Hair follicular keratinocyte (primary cell): ENCODE measurements around the gene LRRC4B. TPM values are rescaled to one million over a fixed set of nuclear protein-coding genes. Genes with fewer than 3 reads are reported as not detected.

Experiments used
- total RNA-seq: library from RNA; depleted of rRNA; stranded (reverse); fragments of >200 nt; gene quantifications from 2 replicates; pipeline ENCODE4 v1.2.3, GENCODE V29; 2015

LRRC4B gene, protein sequence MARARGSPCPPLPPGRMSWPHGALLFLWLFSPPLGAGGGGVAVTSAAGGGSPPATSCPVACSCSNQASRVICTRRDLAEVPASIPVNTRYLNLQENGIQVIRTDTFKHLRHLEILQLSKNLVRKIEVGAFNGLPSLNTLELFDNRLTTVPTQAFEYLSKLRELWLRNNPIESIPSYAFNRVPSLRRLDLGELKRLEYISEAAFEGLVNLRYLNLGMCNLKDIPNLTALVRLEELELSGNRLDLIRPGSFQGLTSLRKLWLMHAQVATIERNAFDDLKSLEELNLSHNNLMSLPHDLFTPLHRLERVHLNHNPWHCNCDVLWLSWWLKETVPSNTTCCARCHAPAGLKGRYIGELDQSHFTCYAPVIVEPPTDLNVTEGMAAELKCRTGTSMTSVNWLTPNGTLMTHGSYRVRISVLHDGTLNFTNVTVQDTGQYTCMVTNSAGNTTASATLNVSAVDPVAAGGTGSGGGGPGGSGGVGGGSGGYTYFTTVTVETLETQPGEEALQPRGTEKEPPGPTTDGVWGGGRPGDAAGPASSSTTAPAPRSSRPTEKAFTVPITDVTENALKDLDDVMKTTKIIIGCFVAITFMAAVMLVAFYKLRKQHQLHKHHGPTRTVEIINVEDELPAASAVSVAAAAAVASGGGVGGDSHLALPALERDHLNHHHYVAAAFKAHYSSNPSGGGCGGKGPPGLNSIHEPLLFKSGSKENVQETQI
- total RNA-seq = not detected in 2 replicates

DNA sequence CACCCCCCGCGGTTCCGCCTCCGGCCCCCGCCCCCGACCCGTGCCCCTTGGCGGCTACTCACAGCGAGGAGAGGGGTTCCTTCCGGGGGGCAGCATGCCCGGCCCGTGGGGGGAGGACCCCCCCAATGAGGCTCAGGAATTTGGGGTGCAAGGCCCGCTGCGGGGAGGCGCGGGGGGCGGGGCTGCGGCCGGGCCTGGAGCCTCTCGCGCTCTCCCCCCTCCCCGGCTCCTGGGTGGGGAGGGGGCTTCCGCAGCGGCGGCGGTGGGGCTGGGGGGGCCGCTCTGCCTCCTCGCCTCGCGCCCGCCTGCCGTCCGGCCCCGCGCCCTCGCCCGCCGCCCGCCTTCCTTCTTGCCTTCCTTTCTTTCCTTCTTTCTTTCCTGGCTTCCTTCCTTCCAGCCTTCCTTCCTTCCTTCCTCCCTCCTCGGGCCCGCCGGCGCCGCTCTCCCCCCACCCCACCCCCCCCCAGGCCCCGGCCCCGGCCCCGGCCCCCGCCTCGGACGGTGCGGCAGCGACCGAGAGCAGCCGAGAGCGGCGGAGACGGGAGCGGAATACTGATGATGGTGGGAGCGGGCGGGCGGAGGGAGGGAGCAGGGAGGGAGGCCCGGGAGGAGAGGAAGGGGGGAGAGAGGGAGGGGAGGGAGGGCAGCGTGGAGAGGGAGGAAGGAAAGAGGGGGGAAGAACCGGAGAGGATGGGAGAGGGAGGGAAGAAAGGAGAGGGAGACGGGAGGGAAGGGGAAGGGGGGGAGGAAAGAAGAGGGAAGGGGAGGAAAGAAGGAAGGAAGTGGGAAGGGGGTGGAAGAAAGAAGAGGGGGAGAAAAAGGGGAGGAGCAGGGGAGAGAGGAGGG, at the start of gene LRRC4B:
Gene LRRC4B, minus strand, starts transcription at position 554 of the 846 bp plus-strand sequence. CDS start 19,597 bp downstream, outside the sequence.

DNA sequence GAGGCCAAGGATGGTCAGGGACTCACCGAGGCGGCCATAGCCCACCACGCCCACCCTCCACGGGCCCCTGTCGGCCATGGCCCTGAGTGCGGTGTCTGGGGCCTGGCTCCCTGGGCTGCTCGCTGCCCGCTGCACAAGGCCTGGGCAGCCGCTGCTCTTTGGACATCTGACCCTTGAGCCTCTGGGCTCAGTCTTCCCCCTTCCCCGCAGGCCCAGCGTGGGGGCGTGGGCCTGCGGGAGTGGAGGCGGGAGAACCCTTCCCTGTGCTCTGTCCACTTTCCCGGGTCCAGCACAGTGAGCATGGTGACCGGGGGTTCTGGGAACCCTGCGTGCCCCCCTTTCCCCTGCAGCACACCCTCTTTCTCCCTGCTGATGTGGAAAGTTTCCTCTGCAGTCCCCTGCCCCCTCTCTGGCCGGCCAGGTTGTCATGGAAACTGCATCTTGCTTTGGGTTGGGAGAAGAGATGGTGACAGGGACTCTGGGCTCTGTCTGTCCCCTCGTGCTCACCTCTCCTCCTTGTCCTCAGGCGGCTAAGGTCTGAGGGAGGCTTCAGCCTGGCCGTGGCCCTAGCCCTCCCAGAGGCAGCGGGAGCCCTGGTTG, 54.4 kb downstream of the LRRC4B start, which contains the start of gene ASPDH:
Gene ASPDH, minus strand, starts transcription at position 168 of the 600 bp plus-strand sequence. Its CDS starts 90 bp downstream, at position 78.

DNA sequence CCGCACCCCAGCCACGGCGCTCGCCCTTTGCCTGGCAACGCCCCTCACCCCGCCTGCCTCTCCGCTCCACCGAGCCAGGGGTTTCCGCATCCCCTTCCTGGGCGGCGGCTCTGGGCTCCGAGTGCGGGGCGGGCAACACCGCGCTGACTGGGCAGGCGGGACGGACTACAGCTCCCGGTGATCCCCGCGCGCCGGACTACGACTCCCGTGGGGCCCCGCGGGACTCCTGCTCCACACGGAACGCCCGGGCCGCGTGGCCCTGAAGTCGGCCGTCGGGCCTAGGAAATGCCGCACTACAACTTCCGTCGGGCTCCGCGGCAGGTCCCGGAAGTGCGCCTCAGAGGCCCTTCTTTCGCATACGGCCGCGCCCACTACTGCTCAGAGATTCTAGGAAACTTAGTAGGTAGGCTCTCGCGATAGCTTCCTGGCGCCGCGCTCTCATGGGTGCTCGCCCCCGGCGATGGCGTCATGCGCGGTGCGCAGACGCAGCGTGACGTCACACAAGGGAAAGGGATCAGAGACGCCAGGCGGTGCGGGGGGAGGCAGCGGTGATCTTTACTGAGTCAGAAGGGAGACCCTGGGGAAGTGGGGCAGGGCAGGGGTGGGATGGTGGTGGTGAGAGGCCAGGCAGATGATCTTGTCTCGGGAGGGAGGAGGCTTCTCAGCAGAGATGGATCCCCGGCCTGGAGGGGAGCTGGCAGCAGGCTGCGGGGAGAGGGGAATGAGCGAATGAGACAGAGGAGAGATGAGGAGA, 57.0 kb downstream of the LRRC4B start, which contains the start of gene JOSD2:
Gene JOSD2, minus strand, starts transcription at position 123 of the 754 bp plus-strand sequence. CDS start 760 bp downstream, outside the sequence.

DNA sequence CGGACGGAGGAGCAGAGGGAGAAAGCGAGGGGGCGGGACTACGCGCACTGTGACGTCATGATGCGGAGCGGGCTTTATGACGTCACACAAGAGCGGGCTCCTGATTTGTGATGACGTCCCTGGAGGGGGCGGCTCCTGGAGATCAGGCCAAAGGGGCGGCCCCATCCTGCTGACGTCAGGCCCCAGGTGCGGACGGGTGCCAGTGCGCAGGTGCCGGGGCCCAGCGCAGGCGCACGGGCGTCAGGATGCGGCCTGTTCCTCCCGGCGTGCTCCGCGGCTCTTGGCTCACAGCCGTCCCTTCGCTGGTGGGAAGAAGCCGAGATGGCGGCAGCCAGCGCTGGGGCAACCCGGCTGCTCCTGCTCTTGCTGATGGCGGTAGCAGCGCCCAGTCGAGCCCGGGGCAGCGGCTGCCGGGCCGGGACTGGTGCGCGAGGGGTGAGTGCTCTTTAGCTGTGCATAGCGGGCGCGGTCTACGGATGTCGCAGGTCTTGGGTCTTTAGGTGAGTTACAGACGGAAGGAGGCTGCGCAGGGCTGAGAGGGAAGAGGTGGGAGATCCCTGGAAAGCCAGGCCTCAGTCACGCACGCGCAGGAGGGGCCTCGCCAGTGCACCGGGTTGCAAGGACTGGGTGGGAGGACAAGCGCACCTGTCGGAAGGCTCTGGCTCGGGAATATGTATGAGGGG, 91.9 kb downstream of the LRRC4B start, which contains the start of the genes EMC10 and GARIN5A:
Gene EMC10, plus strand, starts transcription at position 284 of the 683 bp plus-strand sequence. Its CDS starts 38 bp downstream, at position 322.
Gene GARIN5A, minus strand, starts transcription at position 625 of the 683 bp plus-strand sequence. Its CDS starts 460 bp downstream, at position 165.

Other genes starting within 250 kb of the LRRC4B start
- gene KCNC3, start 239.1 kb downstream of the LRRC4B start, total RNA-seq = not detected in 2 replicates
- gene NAPSA, start 202.8 kb downstream of the LRRC4B start, total RNA-seq = 0.15 and 0.23 TPM in 2 replicates
- gene NR1H2, start 192.0 kb downstream of the LRRC4B start, total RNA-seq = 57.8 and 77.5 TPM in 2 replicates
- 40.3 and 64.4 TPM in 2 replicates for gene POLD1, start 184.1 kb downstream of the LRRC4B start, total RNA-seq
- not detected in 2 replicates for gene SPIB, start 149.5 kb downstream of the LRRC4B start, total RNA-seq
- gene MYBPC2, start 135.5 kb downstream of the LRRC4B start, total RNA-seq = not detected in 2 replicates
- 75.7 and 78.8 TPM in 2 replicates for gene EMC10, start 91.9 kb downstream of the LRRC4B start, total RNA-seq
- gene GARIN5A, start 91.6 kb downstream of the LRRC4B start, total RNA-seq = 0.23 and 0.78 TPM in 2 replicates
- 36.5 and 50.0 TPM in 2 replicates for gene JOSD2, start 57.2 kb downstream of the LRRC4B start, total RNA-seq
- gene ASPDH, start 54.5 kb downstream of the LRRC4B start, total RNA-seq = not detected in 2 replicates
- gene SYT3, start 71.4 kb upstream of the LRRC4B start, total RNA-seq = not detected in 2 replicates
- not detected in 2 replicates for gene C19orf81, start 81.0 kb upstream of the LRRC4B start, total RNA-seq
- gene SHANK1, start 151.4 kb upstream of the LRRC4B start, total RNA-seq = 0.04 TPM in 1 of 2 replicates, not detected in the other
- gene CLEC11A, start 154.9 kb upstream of the LRRC4B start, total RNA-seq = 1.9 and 3.3 TPM in 2 replicates
- gene GPR32, start 202.0 kb upstream of the LRRC4B start, total RNA-seq = not detected in 2 replicates
- not detected in 2 replicates for gene ACP4, start 222.0 kb upstream of the LRRC4B start, total RNA-seq